ENCODE measurements around the gene STON2.

Gene STON2

DNA sequence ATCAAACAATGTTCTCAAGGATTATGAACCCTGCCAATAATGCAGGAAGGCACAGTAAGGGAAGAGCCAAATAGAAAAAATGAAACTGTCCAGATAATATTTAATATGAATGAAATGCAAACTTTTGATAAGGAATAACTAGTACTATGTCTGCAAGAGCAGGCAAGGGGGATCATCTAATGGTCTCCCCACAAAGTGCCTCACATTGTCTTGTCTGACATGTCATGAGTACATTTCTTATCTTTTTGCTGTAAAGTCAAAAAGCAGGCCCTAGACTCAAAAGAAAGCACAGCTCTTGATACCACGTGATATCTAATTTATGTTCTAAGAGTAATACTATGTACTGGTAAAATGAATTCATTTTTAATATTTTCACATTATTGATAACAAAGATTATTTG is 135.5 kb downstream of the STON2 start:
- in situ Hi-C loops (cut with HindIII; ENCODE audit: low sequenced_read_pairs): no loop called here
- TF ChIP-seq, protein P1, sequence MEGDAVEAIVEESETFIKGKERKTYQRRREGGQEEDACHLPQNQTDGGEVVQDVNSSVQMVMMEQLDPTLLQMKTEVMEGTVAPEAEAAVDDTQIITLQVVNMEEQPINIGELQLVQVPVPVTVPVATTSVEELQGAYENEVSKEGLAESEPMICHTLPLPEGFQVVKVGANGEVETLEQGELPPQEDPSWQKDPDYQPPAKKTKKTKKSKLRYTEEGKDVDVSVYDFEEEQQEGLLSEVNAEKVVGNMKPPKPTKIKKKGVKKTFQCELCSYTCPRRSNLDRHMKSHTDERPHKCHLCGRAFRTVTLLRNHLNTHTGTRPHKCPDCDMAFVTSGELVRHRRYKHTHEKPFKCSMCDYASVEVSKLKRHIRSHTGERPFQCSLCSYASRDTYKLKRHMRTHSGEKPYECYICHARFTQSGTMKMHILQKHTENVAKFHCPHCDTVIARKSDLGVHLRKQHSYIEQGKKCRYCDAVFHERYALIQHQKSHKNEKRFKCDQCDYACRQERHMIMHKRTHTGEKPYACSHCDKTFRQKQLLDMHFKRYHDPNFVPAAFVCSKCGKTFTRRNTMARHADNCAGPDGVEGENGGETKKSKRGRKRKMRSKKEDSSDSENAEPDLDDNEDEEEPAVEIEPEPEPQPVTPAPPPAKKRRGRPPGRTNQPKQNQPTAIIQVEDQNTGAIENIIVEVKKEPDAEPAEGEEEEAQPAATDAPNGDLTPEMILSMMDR (IDR thresholded peaks at IDR 0.05; ENCODE audit: low read depth, low read length): no peak
- no peak for DNase-seq (ENCODE audit: low read depth, low spot score)
- H3K4me3 ChIP-seq (ENCODE audit: low read depth, low read length): no peak overlapping the region

DNA sequence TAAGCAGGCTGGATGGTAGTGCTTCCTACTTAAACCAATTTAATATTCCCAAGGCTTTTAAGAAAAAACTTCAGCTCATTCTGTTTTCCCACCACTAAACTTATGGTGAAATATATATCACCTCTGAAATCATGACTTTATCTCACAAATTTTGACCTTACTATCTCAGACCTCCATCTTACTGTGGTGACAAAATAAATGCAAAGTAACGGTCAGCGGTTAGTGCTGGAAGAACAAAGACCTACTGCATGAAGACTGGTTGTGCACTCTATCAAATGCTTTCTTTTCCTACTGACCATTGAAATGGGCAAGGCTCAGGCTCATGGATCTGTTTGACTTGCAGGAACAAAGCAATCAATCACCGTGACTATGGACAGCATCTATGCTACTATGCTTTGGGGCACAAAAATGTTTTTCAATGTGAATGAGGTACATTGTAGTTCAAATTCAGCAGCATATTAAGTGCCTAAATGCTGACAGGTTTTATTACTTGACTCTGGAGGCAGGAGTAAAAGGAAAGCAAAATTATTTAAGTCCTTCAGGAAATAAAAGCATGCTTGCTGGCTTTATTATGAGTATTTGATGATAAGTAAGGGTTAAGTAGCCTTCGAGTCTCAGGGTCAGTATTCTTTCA is 136.2 kb downstream of the STON2 start:
- TF ChIP-seq, protein P1 (IDR thresholded peaks at IDR 0.05; ENCODE audit: low read depth, low read length): no peak
- no peak for DNase-seq (ENCODE audit: low read depth, low spot score)
- H3K4me3 ChIP-seq (ENCODE audit: low read depth, low read length): no peak overlapping the region
- in situ Hi-C loops (cut with HindIII; ENCODE audit: low sequenced_read_pairs): no loop called here

DNA sequence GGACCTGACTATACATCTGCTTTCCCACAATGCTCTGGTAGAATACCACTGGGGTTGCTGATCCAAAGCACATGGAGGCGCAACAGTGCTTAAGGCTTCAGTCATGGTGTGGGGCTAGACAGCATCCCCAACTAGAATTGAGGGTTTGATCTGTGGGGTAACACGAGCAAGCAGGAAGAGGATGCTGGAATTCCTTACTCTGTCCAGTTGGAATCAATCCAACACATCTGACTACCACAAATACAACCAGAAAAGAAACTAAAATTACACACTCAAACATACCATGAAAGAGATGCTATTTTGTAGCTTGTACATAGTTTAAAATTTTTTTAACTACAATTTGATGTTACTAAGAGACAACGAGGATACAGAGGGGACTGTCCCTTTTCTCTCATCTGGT is 138.9 kb downstream of the STON2 start:
- in situ Hi-C loops (cut with HindIII; ENCODE audit: low sequenced_read_pairs): no loop called here
- no peak for DNase-seq (ENCODE audit: low read depth, low spot score)
- TF ChIP-seq, protein P1 (IDR thresholded peaks at IDR 0.05; ENCODE audit: low read depth, low read length): no peak
- H3K4me3 ChIP-seq (ENCODE audit: low read depth, low read length): no peak overlapping the region

DNA sequence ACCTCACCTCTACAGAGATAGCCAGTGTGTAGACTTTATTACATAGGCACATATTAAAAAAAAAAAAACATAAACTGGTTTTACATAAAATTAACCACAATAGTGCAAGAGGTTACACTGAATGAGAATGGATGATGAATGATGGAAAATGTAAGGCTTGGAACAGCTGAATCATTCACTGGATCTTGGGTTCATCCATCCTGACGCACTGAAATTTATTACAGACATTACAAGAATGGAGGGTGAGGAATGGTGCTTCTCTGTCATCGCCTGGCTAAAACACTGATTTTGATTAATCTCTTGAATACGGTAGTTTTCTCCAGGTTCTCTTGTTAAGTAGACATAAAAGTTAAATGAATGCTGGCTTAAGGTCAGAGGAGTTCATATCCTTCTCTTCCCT is 139.4 kb downstream of the STON2 start:
- no peak overlapping the region for H3K4me3 ChIP-seq (ENCODE audit: low read depth, low read length)
- no peak for DNase-seq (ENCODE audit: low read depth, low spot score)
- TF ChIP-seq, protein P1 (IDR thresholded peaks at IDR 0.05; ENCODE audit: low read depth, low read length): no peak
- in situ Hi-C loops (cut with HindIII; ENCODE audit: low sequenced_read_pairs): no loop called here

DNA sequence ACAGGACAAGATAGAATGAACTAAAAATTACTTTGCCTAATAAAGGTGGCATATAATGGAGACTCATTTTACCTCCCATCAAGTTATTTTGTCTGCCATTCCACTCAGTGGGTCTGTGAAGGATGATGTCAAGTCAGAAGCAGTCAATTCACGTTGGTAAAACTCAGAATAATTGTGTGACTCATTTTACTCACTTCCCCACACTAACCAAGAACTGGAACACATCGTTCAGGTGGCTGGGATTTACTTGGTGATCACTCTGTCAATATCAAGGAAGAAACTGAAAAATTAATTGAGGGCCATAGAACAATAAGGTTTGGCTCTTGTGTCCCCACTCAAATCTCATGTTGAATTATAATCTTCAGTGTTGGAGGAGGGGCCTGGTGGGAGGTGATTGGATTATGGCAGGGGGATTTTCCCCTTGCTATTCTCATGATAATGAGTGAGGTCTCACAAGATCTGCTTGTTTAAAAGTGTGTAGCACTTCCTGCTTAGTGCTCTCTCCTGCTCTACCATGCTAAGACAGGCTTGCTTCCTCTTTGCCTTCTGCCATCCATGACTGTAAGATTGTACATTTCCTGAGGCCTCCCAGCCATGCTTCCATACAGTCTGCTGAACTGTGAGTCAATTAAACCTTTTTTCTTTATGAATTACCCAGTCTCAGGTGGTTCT is 143.7 kb downstream of the STON2 start:
- no peak overlapping the region for H3K4me3 ChIP-seq (ENCODE audit: low read depth, low read length)
- in situ Hi-C loops (cut with HindIII; ENCODE audit: low sequenced_read_pairs): no loop called here
- TF ChIP-seq, protein P1 (IDR thresholded peaks at IDR 0.05; ENCODE audit: low read depth, low read length): no peak
- DNase-seq (ENCODE audit: low read depth, low spot score): no peak

DNA sequence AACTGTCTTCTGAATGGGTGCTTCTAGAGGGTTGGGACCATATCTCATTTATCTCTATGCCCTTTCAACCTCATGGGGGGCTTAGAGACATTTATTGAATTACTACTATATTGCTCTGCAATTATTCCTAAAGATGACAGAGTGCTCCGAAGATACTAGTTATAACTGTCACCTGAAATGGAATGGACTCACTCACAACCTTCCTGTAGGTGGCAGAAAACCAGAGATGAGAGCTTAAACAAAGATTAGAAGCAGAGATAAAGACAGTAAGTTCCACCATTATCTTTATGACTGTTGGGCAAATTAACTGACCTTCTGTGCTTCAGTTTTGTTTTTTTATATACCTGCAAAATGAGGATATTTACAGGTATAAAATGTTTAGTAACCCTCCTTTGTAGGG is 147.8 kb downstream of the STON2 start:
- no peak overlapping the region for H3K4me3 ChIP-seq (ENCODE audit: low read depth, low read length)
- DNase-seq (ENCODE audit: low read depth, low spot score): no peak
- TF ChIP-seq, protein P1 (IDR thresholded peaks at IDR 0.05; ENCODE audit: low read depth, low read length): no peak
- in situ Hi-C loops (cut with HindIII; ENCODE audit: low sequenced_read_pairs): no loop called here

Measured in astrocyte of the spinal cord (primary cell).